Glutamatergic neuron (in vitro differentiated cells): Measurements from ENCODE around the gene OR7G3. TPM values are rescaled to one million over a fixed set of nuclear protein-coding genes. Genes with fewer than 3 reads are reported as not detected.

Experiments
- DNase-seq: peaks from one replicate; pipeline ENCODE4 v3.0.0; 2022
- H3K27ac Mint-ChIP-seq: one replicate; pipeline ENCODE4 v1.8.0; 2020; ENCODE audit warnings: mild to moderate bottlenecking, mixed read lengths, inconsistent platforms; ENCODE audit not compliant: unreplicated experiment
- H3K27me3 Mint-ChIP-seq: one replicate; pipeline ENCODE4 v1.8.0; 2020; ENCODE audit warnings: mild to moderate bottlenecking, moderate library complexity, mixed read lengths, inconsistent platforms; ENCODE audit not compliant: unreplicated experiment
- H3K36me3 Mint-ChIP-seq: one replicate; pipeline ENCODE4 v1.8.0; 2020; ENCODE audit warnings: mild to moderate bottlenecking, mixed read lengths, inconsistent platforms; ENCODE audit not compliant: unreplicated experiment
- H3K4me1 Mint-ChIP-seq: one replicate; pipeline ENCODE4 v1.8.0; 2020; ENCODE audit warnings: mild to moderate bottlenecking, low read depth, mixed read lengths, inconsistent platforms; ENCODE audit not compliant: unreplicated experiment
- H3K4me3 Mint-ChIP-seq: one replicate; pipeline ENCODE4 v1.8.0; 2020; ENCODE audit warnings: mild to moderate bottlenecking, mixed read lengths, inconsistent platforms; ENCODE audit not compliant: unreplicated experiment
- H3K9me3 Mint-ChIP-seq: one replicate; pipeline ENCODE4 v1.8.0; 2020; ENCODE audit warnings: mild to moderate bottlenecking, moderate library complexity, mixed read lengths, inconsistent platforms; ENCODE audit not compliant: unreplicated experiment
- CTCF ChIP-seq: fragments of 200-600 bp; sonication (generic); IDR thresholded peaks from one replicate; pipeline ENCODE4 v1.5.0; 2021; ENCODE audit not compliant: partially characterized antibody, unreplicated experiment
- total RNA-seq: library from RNA; stranded (reverse); fragmentation: NEBNext Ultra II Directional; extraction: Animal tissue kit (Norgen Biotek cat#: 25700); gene quantifications from one replicate; pipeline ENCODE4 v1.2.1, GENCODE V29; 2021; ENCODE audit not compliant: unreplicated experiment

Gene OR7G3
- total RNA-seq, 1 donor from 2014 or later = not detected

- H3K27ac Mint-ChIP-seq = no peak overlapping the region
- H3K4me1 Mint-ChIP-seq = no peaks in the 10 kb centered on the region
- H3K9me3 Mint-ChIP-seq = peaks cover 4% of the 10 kb centered on the region
- no peak for TF ChIP-seq CTCF
- no peaks in the 10 kb centered on the region for H3K36me3 Mint-ChIP-seq
- DNase-seq = no peak
- H3K27me3 Mint-ChIP-seq = no peaks in the 10 kb centered on the region
- no peak overlapping the region for H3K4me3 Mint-ChIP-seq
These were observed 10.2 kb downstream of the OR7G3 start for GRCh38 chr19:9116547-9116946.

- Mint-ChIP-seq H3K27me3 (no peaks in the 10 kb centered on the region), H3K4me3 (no peak within 1 kb of the TSS), H3K9me3 (peaks cover 4% of the 10 kb centered on the region), H3K36me3 (no peaks in the 10 kb centered on the region), H3K4me1 (no peaks in the 10 kb centered on the region), H3K27ac (no peak within 1 kb of the TSS)
- TF ChIP-seq CTCF = no peak
- no peak for DNase-seq
These were observed 11.4 kb downstream of the OR7G3 start, which contains the start of gene OR7G1 for GRCh38 chr19:9115307-9115813. OR7G1 (minus strand) TSS chr19:9115763; CDS start chr19:9115763, 0 bp downstream.

- no peak for DNase-seq
- TF ChIP-seq CTCF = no peak
- peaks cover 9% of the 10 kb centered on the region for H3K9me3 Mint-ChIP-seq
- H3K36me3 Mint-ChIP-seq = no peaks in the 10 kb centered on the region
- no peaks in the 10 kb centered on the region for H3K4me1 Mint-ChIP-seq
- H3K4me3 Mint-ChIP-seq = no peak overlapping the region
- H3K27me3 Mint-ChIP-seq = no peaks in the 10 kb centered on the region
- H3K27ac Mint-ChIP-seq = no peak overlapping the region
These were observed 16.8 kb downstream of the OR7G3 start for GRCh38 chr19:9109959-9110358.

GRCh38 chr19:9107375-9107774, 19.4 kb downstream of the OR7G3 start, which contains the start of gene OR7G2:
OR7G2 (minus strand) TSS chr19:9107475; CDS start chr19:9103243, 4,232 bp downstream.
- H3K4me1 Mint-ChIP-seq = no peaks in the 10 kb centered on the region
- peaks cover 10% of the 10 kb centered on the region for H3K9me3 Mint-ChIP-seq
- no peaks in the 10 kb centered on the region for H3K36me3 Mint-ChIP-seq
- no peak within 1 kb of the TSS for H3K27ac Mint-ChIP-seq
- no peak for TF ChIP-seq CTCF
- DNase-seq = no peak
- no peaks in the 10 kb centered on the region for H3K27me3 Mint-ChIP-seq
- H3K4me3 Mint-ChIP-seq = no peak within 1 kb of the TSS

- Mint-ChIP-seq H3K27me3 (no peaks in the 10 kb centered on the region), H3K9me3 (peaks cover 5% of the 10 kb centered on the region), H3K4me3 (no peak within 1 kb of the TSS), H3K27ac (no peak within 1 kb of the TSS), H3K36me3 (no peaks in the 10 kb centered on the region), H3K4me1 (no peaks in the 10 kb centered on the region)
- DNase-seq = no peak
- TF ChIP-seq CTCF = no peak
These were observed 40.0 kb downstream of the OR7G3 start, which contains the start of gene OR1M1 for GRCh38 chr19:9086761-9087160. OR1M1 (plus strand) TSS chr19:9087061; CDS start chr19:9093245, 6,184 bp downstream.
